IPS DF 4.7 (cell line): ENCODE results near the gene MRNIP.
"Not testable (repeated sequence)": the region's sequence is repeated elsewhere in the genome, so short reads cannot be mapped to it uniquely, and the experiment has no call there.

Experiments used
- DNase-seq: peaks from one replicate; pipeline ENCODE4 v3.0.0-alpha.2; 2013; ENCODE audit warnings: low spot score; ENCODE audit errors: extremely low read depth

The MRNIP gene

GRCh38 chr5:179792612-179793467 lies 65.8 kb downstream of the MRNIP start:
- no peak for DNase-seq

GRCh38 chr5:179791881-179792611 lies 66.6 kb downstream of the MRNIP start:
- no peak for DNase-seq

- not testable (repeated sequence) for DNase-seq
Measured at GRCh38 chr5:179789278-179789677, 69.3 kb downstream of the MRNIP start.

GRCh38 chr5:179788193-179788854 lies 70.3 kb downstream of the MRNIP start:
- DNase-seq, result no peak
